Fibroblast of peridontal ligament (primary cell): ENCODE measurements around the gene MAFF.
A peak's percentile ranks its signal among the peaks of the same experiment; 100 is the strongest.
"Not testable (repeated sequence)": the region's sequence is repeated elsewhere in the genome, so short reads cannot be mapped to it uniquely, and the experiment has no call there.

Source experiments
- DNase-seq: peaks from one replicate; pipeline ENCODE4 v3.0.0-alpha.2; 2010; ENCODE audit errors: extremely low read depth

Gene MAFF

GRCh38 chr22:38177571-38177925, 24.2 kb upstream of the MAFF start:
- DNase-seq: not testable (repeated sequence)

GRCh38 chr22:38177926-38178604, 23.7 kb upstream of the MAFF start:
- peak; percentile 84 for DNase-seq

- not testable (repeated sequence) for DNase-seq
Measured at GRCh38 chr22:38178605-38178937, 23.2 kb upstream of the MAFF start.

- peak; percentile 28 for DNase-seq
Measured at GRCh38 chr22:38180841-38181452, 20.8 kb upstream of the MAFF start.

- peak; percentile 98 for DNase-seq
Measured at GRCh38 chr22:38181453-38182200, 20.2 kb upstream of the MAFF start, which contains the start of gene PLA2G6. Gene PLA2G6 (minus strand): TSS chr22:38181830. CDS start chr22:38169426, 12,404 bp downstream.

- DNase-seq: no peak
Measured at GRCh38 chr22:38184788-38185187, 17.0 kb upstream of the MAFF start.

- DNase-seq: peak; percentile 15
Measured at GRCh38 chr22:38186429-38186828, 15.4 kb upstream of the MAFF start.

- peak; percentile 52 for DNase-seq
Measured at GRCh38 chr22:38187413-38188212, 14.2 kb upstream of the MAFF start.

- no peak for DNase-seq
Measured at GRCh38 chr22:38189104-38189503, 12.7 kb upstream of the MAFF start.

GRCh38 chr22:38190581-38190980, 11.2 kb upstream of the MAFF start:
- DNase-seq: no peak

GRCh38 chr22:38191055-38191454, 10.7 kb upstream of the MAFF start:
- DNase-seq: no peak

- no peak for DNase-seq
Measured at GRCh38 chr22:38191731-38192474, 9.9 kb upstream of the MAFF start.

GRCh38 chr22:38192475-38192863, 9.3 kb upstream of the MAFF start:
- no peak for DNase-seq

GRCh38 chr22:38193580-38193979, 8.2 kb upstream of the MAFF start:
- DNase-seq: no peak

GRCh38 chr22:38196791-38197419, 4.9 kb upstream of the MAFF start:
- DNase-seq: no peak

- no peak for DNase-seq
Measured at GRCh38 chr22:38199826-38200559, 1.8 kb upstream of the MAFF start.

GRCh38 chr22:38201371-38201710, 453 bp upstream of the MAFF start:
- DNase-seq: no peak

- peak; percentile 85 for DNase-seq
Measured at GRCh38 chr22:38202437-38203089, 769 bp downstream of the MAFF start.

GRCh38 chr22:38203090-38203810, 1.5 kb downstream of the MAFF start:
- peak; percentile 32 for DNase-seq
